Spleen (tissue), 11 donors: Measurements from ENCODE around the gene CLEC3B. TPM values are rescaled to one million over a fixed set of nuclear protein-coding genes. Genes with fewer than 3 reads are reported as not detected.

Experiments
- DNase-seq: peaks from one replicate; pipeline ENCODE4 v3.0.0-alpha.2; 2020
- H3K27ac ChIP-seq, 8 donors: fragments of 200-600 bp; sonication (generic) in 7 of 8; 1 replicate in 4 of 8; 2 replicates in 4 of 8; pipeline versions ENCODE4 v1.5.0 to v1.8.0; 2016 to 2021; ENCODE audit warnings: inconsistent platforms in 4 of 8, mild to moderate bottlenecking in 4 of 8, moderate library complexity in 1 of 8
- H3K27me3 ChIP-seq, 7 donors: fragments of 200-600 bp; sonication (generic) in 6 of 7; replicated peaks in 1 of 7; 1 replicate in 4 of 7; 2 replicates in 3 of 7; pipeline versions ENCODE4 v1.5.0 to v1.8.0; 2016 to 2021; ENCODE audit warnings: inconsistent platforms in 3 of 7, mild to moderate bottlenecking in 1 of 7
- H3K36me3 ChIP-seq, 6 donors: fragments of 200-600 bp; sonication (generic) in 5 of 6; 1 replicate in 4 of 6; 2 replicates in 2 of 6; pipeline versions ENCODE4 v1.5.0 to v1.8.0; 2016 to 2021; ENCODE audit warnings: inconsistent platforms in 2 of 6
- H3K4me1 ChIP-seq, 6 donors: fragments of 200-600 bp; sonication (generic) in 5 of 6; 1 replicate in 3 of 6; 2 replicates in 3 of 6; pipeline versions ENCODE4 v1.5.0 to v1.8.0; 2016 to 2021; ENCODE audit warnings: inconsistent platforms in 3 of 6
- H3K4me3 ChIP-seq, 8 donors: fragments of 200-600 bp; sonication (generic) in 7 of 8; 1 replicate in 4 of 8; 2 replicates in 4 of 8; pipeline versions ENCODE4 v1.5.0 to v1.8.0; 2016 to 2021; ENCODE audit warnings: inconsistent platforms in 4 of 8, mild to moderate bottlenecking in 4 of 8, moderate library complexity in 2 of 8
- H3K9me3 ChIP-seq, 8 donors: fragments of 200-600 bp; sonication (generic) in 7 of 8; 1 replicate in 4 of 8; 2 replicates in 4 of 8; pipeline versions ENCODE4 v1.5.0 to v1.8.0; 2016 to 2021; ENCODE audit warnings: inconsistent platforms in 4 of 8
- CTCF ChIP-seq, 11 experiments: fragments of 200-600 bp in 7 of 11; fragments of 450-650 bp in 4 of 11; sonication (generic) in 4 of 11; IDR thresholded peaks in 8 of 11; conservative IDR thresholded peaks in 3 of 11; 1 replicate in 7 of 11; 2 replicates in 4 of 11; pipeline versions ENCODE4 v1.4.0 to v1.8.0; 2016 to 2021; ENCODE audit warnings: antibody characterized with exemption in 11 of 11, inconsistent platforms in 4 of 11, mild to moderate bottlenecking in 1 of 11
- POLR2A ChIP-seq, 3 donors: fragments of 450-650 bp; IDR thresholded peaks; one replicate each; pipeline ENCODE4 v1.5.1; 2017; ENCODE audit warnings: antibody characterized with exemption in 3 of 3, mild to moderate bottlenecking in 1 of 3
- POLR2AphosphoS5 ChIP-seq, 3 donors: sonication (generic); formaldehyde crosslinking; IDR thresholded peaks; one replicate each; pipeline ENCODE4 v1.5.1; 2017; ENCODE audit warnings: antibody characterized with exemption in 3 of 3
- WGBS, 5 donors: extraction: QIAGEN DNeasy Blood & Tissue Kit in 3 of 5; methylation state at CpG; one replicate each; pipeline versions ENCODE4 v1.1.5 to v1.1.7; 2013 to 2018; 5-methylcytosine and 5-hydroxymethylcytosine counted together
- intact Hi-C: fragments of 100-400 bp; cut with DNase I; formaldehyde crosslinking; loops from one replicate; pipeline ENCODE4 v1.15.0; 2023; ENCODE audit warnings: low total_unique reads
- polyA plus RNA-seq, 3 donors: library from polyadenylated mRNA; stranded (reverse); fragments of 200-250 nt; gene quantifications; one replicate each; pipeline ENCODE4 v1.2.1, GENCODE V29; 2013
- total RNA-seq, 7 donors: library from RNA; depleted of rRNA in 3 of 7; stranded (reverse); fragments of >200 nt in 3 of 7; fragmentation: NEBNext Ultra II Directional in 4 of 7; extraction: Animal tissue kit (Norgen Biotek cat#: 25700) in 4 of 7; gene quantifications; one replicate each; pipeline versions ENCODE4 v1.1.0 to v1.2.1, GENCODE V29; 2016 to 2021
- donor health status: healthy with polysubstance abuse.
- donor health status: DM: no; HTN: no; CAD: no; lungs with moderate emphysema.
- donor health status: DM: no; HTN: no; CAD: no.
- donor health status: Bipolar disorder and iron deficiency.
- donor health status: healthy.
- donor health status: DM: no; HTN: no; CAD: no.
- donor health status: DM: yes; HTN: yes; CAD: no.

The CLEC3B gene
- total and polyA plus RNA-seq, 10 donors, result 68.6 to 409 (median 280) TPM

GRCh38 chr3:44992555-44993470 is 33.3 kb upstream of the CLEC3B start:
- Histone ChIP-seq H3K36me3 (peaks cover 0 to 79% (median 43%) of the 10 kb centered on the region in 6 donors), H3K4me3 (no peak overlapping the region), H3K27me3 (no peaks in the 10 kb centered on the region), H3K9me3 (no peaks in the 10 kb centered on the region), H3K4me1 (peaks cover 0 to 24% (median 7%) of the 10 kb centered on the region in 6 donors), H3K27ac (peak overlapping the region in 2 of 8 donors; percentile 1 to 26)
- DNase-seq, result no peak
- TF ChIP-seq POLR2AphosphoS5 (IDR thresholded peaks at IDR 0.05) (peak in 1 of 3 donors; percentile 17), CTCF (IDR thresholded peaks at IDR 0.05 in 8 of 11, conservative IDR thresholded peaks at IDR 0.05 in 3 of 11) (peak in 10 of 11 experiments; percentile 12 to 71 (median 56)), POLR2A (IDR thresholded peaks at IDR 0.05) (no peak)
- WGBS, 5 donors, result 60 to 81% (median 71%) methylated on average over 7 of the region's 7 CpGs
- intact Hi-C loops, result no loop called here

DNA sequence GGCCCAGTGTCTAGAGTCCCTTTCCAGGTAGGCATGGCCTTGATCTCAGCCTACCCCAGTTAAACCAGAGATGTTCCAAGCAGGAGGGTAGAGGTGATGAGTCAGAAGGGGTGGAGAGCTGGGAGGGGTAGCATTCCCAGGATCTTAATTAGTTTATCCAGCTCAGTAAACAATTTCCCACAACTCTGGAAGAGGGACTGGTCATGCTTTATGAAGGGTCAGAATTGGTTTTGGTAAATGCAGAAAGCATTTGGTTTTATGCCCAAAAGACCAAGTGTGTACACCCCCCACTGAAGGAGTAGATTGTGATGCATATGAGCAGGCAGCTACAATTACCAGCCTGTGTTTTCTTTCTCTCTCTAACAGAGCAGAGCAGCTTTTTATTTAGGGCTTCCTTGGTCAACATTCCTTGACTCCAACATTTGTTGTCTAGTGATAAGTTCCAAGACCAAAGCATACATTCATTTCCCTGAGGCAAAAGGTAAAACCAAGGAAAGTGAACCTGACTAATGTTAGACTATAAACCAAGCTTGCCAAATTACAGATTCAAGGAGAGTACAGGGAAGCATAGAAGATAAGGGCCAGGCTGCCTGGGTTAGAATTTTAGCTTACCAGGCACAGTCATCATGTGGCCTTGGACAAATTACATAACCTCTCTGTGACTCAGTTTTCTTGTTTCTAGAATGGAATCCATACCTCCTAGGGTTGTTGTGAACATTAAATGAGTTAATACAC is 32.5 kb upstream of the CLEC3B start:
- peaks cover 0 to 17% (median 7%) of the 10 kb centered on the region in 6 donors for H3K4me1 ChIP-seq
- no peak overlapping the region for H3K4me3 ChIP-seq
- no peaks in the 10 kb centered on the region for H3K9me3 ChIP-seq
- TF ChIP-seq POLR2A (IDR thresholded peaks at IDR 0.05) (no peak), POLR2AphosphoS5 (IDR thresholded peaks at IDR 0.05) (no peak), CTCF (IDR thresholded peaks at IDR 0.05 in 8 of 11, conservative IDR thresholded peaks at IDR 0.05 in 3 of 11) (no peak)
- no peak for DNase-seq
- peaks cover 0 to 88% (median 51%) of the 10 kb centered on the region in 6 donors for H3K36me3 ChIP-seq
- H3K27ac ChIP-seq, result peak overlapping the region in 2 of 8 donors; percentile 1 to 26
- intact Hi-C loops, result no loop called here
- H3K27me3 ChIP-seq, result no peaks in the 10 kb centered on the region

DNA sequence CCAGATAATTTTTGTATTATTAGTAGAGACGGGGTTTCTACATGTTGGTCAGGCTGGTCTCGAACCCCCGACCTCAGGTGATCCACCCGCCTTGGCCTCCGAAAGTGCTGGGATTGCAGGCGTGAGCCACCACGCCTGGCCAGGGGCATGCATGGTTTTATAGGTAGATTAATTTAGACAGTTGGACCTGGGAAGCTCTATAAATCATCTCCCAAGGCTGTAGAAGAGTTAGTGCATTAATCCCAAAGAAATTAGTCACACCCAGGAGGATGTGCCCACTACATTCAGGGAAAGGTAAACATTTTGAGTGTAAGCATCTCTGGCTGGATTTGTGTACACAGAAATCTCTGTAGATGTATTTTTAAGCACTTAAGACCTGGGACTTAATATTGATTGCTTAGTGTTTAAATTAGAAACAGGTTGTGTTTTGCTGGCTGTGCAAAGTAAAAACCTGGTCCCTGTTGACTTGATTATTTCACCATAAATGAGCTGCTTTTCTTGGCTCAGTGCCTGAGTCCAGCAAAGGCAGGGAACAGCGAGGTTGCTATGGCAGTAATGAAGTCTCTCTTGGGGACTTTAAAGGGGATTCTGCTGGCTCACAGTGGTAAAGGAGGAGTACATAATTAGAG is 30.8 kb upstream of the CLEC3B start:
- Histone ChIP-seq H3K36me3 (peaks cover 0 to 90% (median 54%) of the 10 kb centered on the region in 6 donors), H3K4me3 (no peak overlapping the region), H3K27me3 (no peaks in the 10 kb centered on the region), H3K9me3 (no peaks in the 10 kb centered on the region), H3K27ac (no peak overlapping the region), H3K4me1 (peaks cover 0 to 9% (median 3%) of the 10 kb centered on the region in 6 donors)
- TF ChIP-seq POLR2AphosphoS5 (IDR thresholded peaks at IDR 0.05) (no peak), CTCF (IDR thresholded peaks at IDR 0.05 in 8 of 11, conservative IDR thresholded peaks at IDR 0.05 in 3 of 11) (no peak)
- no peak for DNase-seq
- 87 to 95% (median 93%) methylated on average over 8 of the region's 8 CpGs for WGBS, 5 donors
- intact Hi-C loops, result no loop called here
